Heart right ventricle (tissue), 16 donors: Measurements from ENCODE around the gene TWIST2. TPM values are rescaled to one million over a fixed set of nuclear protein-coding genes. Genes with fewer than 3 reads are reported as not detected.

ENCODE experiments used
- ATAC-seq, 8 donors: fragments of 200-7000 bp; cut with Tn5 transposase; one replicate each; pipeline ENCODE4 v1.9.1; 2020; ENCODE audit warnings: mild to moderate bottlenecking in 8 of 8, moderate library complexity in 8 of 8, moderate number of reproducible peaks in 1 of 8
- DNase-seq, 2 donors: peaks; one replicate each; pipeline ENCODE4 v3.0.0-alpha.2; 2020
- H3K27ac ChIP-seq, 10 donors: fragments of 200-600 bp; sonication (generic) in 2 of 10; one replicate each; pipeline versions ENCODE4 v1.5.0 to v1.8.0; 2020 to 2022; ENCODE audit warnings: mild to moderate bottlenecking in 3 of 10
- H3K27me3 ChIP-seq, 7 donors: fragments of 200-600 bp; one replicate each; pipeline ENCODE4 v1.8.0; 2021 to 2022; ENCODE audit warnings: mild to moderate bottlenecking in 2 of 7
- H3K36me3 ChIP-seq, 9 donors: fragments of 200-600 bp; sonication (generic) in 1 of 9; one replicate each; pipeline versions ENCODE4 v1.5.0 to v1.8.0; 2020 to 2022; ENCODE audit warnings: mild to moderate bottlenecking in 2 of 9
- H3K4me1 ChIP-seq, 9 donors: fragments of 200-600 bp; sonication (generic) in 1 of 9; one replicate each; pipeline versions ENCODE4 v1.5.0 to v1.8.0; 2020 to 2022; ENCODE audit warnings: mild to moderate bottlenecking in 4 of 9
- H3K4me3 ChIP-seq, 10 donors: fragments of 200-600 bp; sonication (generic) in 2 of 10; one replicate each; pipeline versions ENCODE4 v1.5.0 to v1.8.0; 2020 to 2022; ENCODE audit warnings: mild to moderate bottlenecking in 7 of 10, moderate library complexity in 2 of 10
- H3K9me3 ChIP-seq, 11 donors: fragments of 200-600 bp in 10 of 11; sonication (generic) in 2 of 11; one replicate each; pipeline versions ENCODE4 v1.5.0 to v1.8.0; 2013 to 2022; ENCODE audit warnings: mild to moderate bottlenecking in 2 of 11, control low read depth in 1 of 11, moderate library complexity in 1 of 11
- WGBS, 2 donors: extraction: QIAGEN DNeasy Blood & Tissue Kit; methylation state at CpG; one replicate each; pipeline ENCODE4 v1.1.7; 2013; ENCODE audit warnings: inconsistent platforms in 1 of 2; 5-methylcytosine and 5-hydroxymethylcytosine counted together
- intact Hi-C, 10 donors: fragments of 100-400 bp; cut with DNase I; formaldehyde crosslinking; loops; one replicate each; pipeline versions ENCODE4 v1.11.1 to v1.14.2; 2022
- polyA plus RNA-seq, 2 donors: library from polyadenylated mRNA; stranded (reverse); fragments of 200-250 nt; gene quantifications; one replicate each; pipeline ENCODE4 v1.2.3, GENCODE V29; 2013
- total RNA-seq, 10 donors: library from RNA; stranded (reverse); fragmentation: NEBNext Ultra II Directional in 3 of 10; extraction: Animal tissue kit (Norgen Biotek cat#: 25700) in 3 of 10; gene quantifications; one replicate each; pipeline versions ENCODE4 v1.2.1 to v1.2.4, GENCODE V29; 2021 to 2023
- TF ChIP-seq, protein P1 (sequence below), 9 donors: fragments of 200-600 bp; sonication (generic) in 2 of 9; IDR thresholded peaks; one replicate each; pipeline versions ENCODE4 v1.5.0 to v1.8.0; 2021 to 2022; ENCODE audit warnings: antibody characterized with exemption in 9 of 9, mild to moderate bottlenecking in 5 of 9, moderate library complexity in 1 of 9
- donor health status: Arrhythmogenic right ventricular cardiomyopathy.
- donor health status: ischemic (EF 13 %, LVEDD 7.1; RV severe dilation, severe dysfunction).
- donor health status: healthy with polysubstance abuse.
- donor health status: DM: no; HTN: yes; CAD: no.
- donor health status: DM: no; HTN: no; CAD: no.
- donor health status: ischemic (EF 25% LVEDD 6.9; RV normal size, moderate dysfunction).
- donor health status: ischemic (EF 25% LVEDD 5.7; RV mildly dilated, moderate dysfunction).
- donor health status: healthy.
- donor health status: DM: yes; HTN: yes; CAD: no.
- donor health status: Ischemic cardiomyopathy.
- donor health status: ischemic (EF 35%, LVEDD 5.7; RV mildly dilated, moderate dysfunction).
- donor health status: nonischemic (EF 11% LVEDD 7.7; RV severe dilation, severe dysfunction).
- donor health status: DM: yes; HTN: yes; CAD: no.
- donor health status: PGD.
- donor health status: ischemic (EF 29% LVEDD 5.4; RV normal size, mild dysfunction).
- donor health status: nonischemic (EF 23%, LVEDD 6.1; RV moderate dilation, normal function).

Gene TWIST2
- total and polyA plus RNA-seq, 12 donors = 0.19 to 3.5 (median 1.1) TPM

DNA sequence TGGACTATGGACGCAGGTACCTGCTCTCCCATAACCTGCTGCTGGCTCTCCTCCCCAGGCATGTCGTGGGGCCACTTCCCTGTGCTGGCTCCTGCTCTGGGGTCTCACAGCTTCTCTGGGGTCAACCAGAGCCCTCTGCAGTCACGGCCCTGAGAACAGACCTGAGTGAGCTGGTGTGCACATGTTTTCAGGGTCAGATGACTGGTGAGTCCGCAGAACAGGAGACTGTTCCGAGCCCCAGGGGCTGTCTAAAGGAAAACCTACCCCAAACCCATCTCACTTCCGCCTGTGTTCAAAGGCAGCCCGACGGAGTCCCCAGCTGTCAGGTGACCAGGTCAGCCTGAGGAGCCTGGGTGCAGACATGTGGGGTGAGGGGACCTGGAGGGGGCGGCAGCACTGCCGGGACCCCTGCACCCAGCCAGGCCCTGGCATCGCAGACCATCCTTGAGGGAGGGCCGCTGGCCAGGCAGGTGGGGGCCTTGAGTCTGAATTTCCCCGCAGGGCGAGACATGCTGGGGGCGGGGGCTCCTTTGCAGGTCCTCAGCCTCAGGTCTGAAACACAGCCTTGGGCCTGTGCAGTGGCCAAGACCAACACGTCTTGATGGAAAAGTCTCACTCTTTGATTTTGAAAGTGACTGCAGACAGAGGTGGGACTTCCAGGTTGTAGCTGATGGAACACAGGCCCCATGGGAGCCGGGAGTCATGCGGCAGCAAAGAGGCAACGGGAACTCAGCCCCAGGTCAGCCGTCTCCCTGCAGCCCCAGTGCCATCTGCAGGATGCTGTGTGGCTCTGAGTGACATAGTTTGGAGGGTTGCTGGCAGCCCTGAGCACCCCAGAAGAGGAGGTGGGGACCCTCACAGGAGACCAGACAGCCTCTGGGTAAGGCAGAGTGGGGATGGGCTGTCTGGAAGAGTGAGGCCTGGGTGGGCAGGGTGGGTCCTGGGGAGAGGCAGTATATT, 65.3 kb downstream of the TWIST2 start:
- Histone ChIP-seq H3K4me1 (no peaks in the 10 kb centered on the region), H3K27me3 (peaks cover 0 to 34% (median 6%) of the 10 kb centered on the region in 7 donors), H3K36me3 (no peaks in the 10 kb centered on the region), H3K4me3 (no peak overlapping the region), H3K27ac (no peak overlapping the region), H3K9me3 (peaks cover 0 to 14% (median 0%) of the 10 kb centered on the region in 11 donors)
- DNase-seq = no peak
- intact Hi-C loops = no loop called here
- 72 to 73% methylated on average over 20 of the region's 20 CpGs for WGBS, 2 donors
- TF ChIP-seq, protein P1, sequence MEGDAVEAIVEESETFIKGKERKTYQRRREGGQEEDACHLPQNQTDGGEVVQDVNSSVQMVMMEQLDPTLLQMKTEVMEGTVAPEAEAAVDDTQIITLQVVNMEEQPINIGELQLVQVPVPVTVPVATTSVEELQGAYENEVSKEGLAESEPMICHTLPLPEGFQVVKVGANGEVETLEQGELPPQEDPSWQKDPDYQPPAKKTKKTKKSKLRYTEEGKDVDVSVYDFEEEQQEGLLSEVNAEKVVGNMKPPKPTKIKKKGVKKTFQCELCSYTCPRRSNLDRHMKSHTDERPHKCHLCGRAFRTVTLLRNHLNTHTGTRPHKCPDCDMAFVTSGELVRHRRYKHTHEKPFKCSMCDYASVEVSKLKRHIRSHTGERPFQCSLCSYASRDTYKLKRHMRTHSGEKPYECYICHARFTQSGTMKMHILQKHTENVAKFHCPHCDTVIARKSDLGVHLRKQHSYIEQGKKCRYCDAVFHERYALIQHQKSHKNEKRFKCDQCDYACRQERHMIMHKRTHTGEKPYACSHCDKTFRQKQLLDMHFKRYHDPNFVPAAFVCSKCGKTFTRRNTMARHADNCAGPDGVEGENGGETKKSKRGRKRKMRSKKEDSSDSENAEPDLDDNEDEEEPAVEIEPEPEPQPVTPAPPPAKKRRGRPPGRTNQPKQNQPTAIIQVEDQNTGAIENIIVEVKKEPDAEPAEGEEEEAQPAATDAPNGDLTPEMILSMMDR (IDR thresholded peaks at IDR 0.05) = no peak
- ATAC-seq = peak in 1 of 8 donors; percentile 25

GRCh38 chr2:238913931-238914647, 66.2 kb downstream of the TWIST2 start:
- TF ChIP-seq, protein P1 (IDR thresholded peaks at IDR 0.05) = no peak
- Histone ChIP-seq H3K4me3 (no peak overlapping the region), H3K9me3 (peaks cover 0 to 14% (median 0%) of the 10 kb centered on the region in 11 donors), H3K4me1 (no peaks in the 10 kb centered on the region), H3K27ac (no peak overlapping the region), H3K36me3 (no peaks in the 10 kb centered on the region), H3K27me3 (peaks cover 0 to 37% (median 6%) of the 10 kb centered on the region in 7 donors)
- no peak for DNase-seq
- 89 to 90% methylated on average over 22 of the region's 22 CpGs for WGBS, 2 donors
- intact Hi-C loops = no loop called here
- ATAC-seq = no peak

DNA sequence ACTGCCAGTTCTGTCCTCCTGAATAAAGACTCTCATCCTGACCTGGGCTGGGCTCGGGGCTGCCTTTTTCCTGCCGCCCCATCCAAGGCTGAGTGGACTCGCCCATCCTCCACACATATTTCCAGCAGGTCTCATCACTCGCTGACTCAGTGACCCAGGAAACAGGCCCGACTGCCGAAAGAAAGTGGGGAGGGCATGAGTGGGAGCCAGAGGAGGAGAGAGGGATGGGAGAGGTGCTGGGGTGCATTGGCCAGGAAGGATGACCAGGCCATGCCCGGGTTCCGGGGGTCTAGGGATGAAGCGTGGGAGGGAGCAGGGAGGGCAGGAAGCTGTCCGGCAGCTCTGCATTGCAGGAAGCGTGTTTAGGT, 66.7 kb downstream of the TWIST2 start:
- Histone ChIP-seq H3K4me1 (no peaks in the 10 kb centered on the region), H3K27ac (no peak overlapping the region), H3K36me3 (no peaks in the 10 kb centered on the region), H3K9me3 (peaks cover 0 to 14% (median 0%) of the 10 kb centered on the region in 11 donors), H3K4me3 (no peak overlapping the region), H3K27me3 (peaks cover 0 to 35% (median 6%) of the 10 kb centered on the region in 7 donors)
- WGBS, 2 donors = 66 to 81% methylated on average over 11 of the region's 11 CpGs
- intact Hi-C loops = no loop called here
- DNase-seq (no peak), ATAC-seq (no peak)
- TF ChIP-seq, protein P1 (IDR thresholded peaks at IDR 0.05) = no peak

- ATAC-seq = no peak
- 86 to 87% methylated on average over 9 of the region's 9 CpGs for WGBS, 2 donors
Measured at GRCh38 chr2:238915196-238915595, 67.3 kb downstream of the TWIST2 start.

More at GRCh38 chr2:238915196-238915595, 67.3 kb downstream of the TWIST2 start:
- intact Hi-C loops = no loop called here
- Histone ChIP-seq H3K27ac (no peak overlapping the region), H3K36me3 (no peaks in the 10 kb centered on the region), H3K4me3 (no peak overlapping the region), H3K9me3 (peaks cover 0 to 14% (median 0%) of the 10 kb centered on the region in 11 donors), H3K27me3 (peaks cover 0 to 34% (median 6%) of the 10 kb centered on the region in 7 donors), H3K4me1 (no peaks in the 10 kb centered on the region)
- DNase-seq = no peak
- TF ChIP-seq, protein P1 (IDR thresholded peaks at IDR 0.05) = no peak
